Measurements from ENCODE around the gene KRT2.

DNA sequence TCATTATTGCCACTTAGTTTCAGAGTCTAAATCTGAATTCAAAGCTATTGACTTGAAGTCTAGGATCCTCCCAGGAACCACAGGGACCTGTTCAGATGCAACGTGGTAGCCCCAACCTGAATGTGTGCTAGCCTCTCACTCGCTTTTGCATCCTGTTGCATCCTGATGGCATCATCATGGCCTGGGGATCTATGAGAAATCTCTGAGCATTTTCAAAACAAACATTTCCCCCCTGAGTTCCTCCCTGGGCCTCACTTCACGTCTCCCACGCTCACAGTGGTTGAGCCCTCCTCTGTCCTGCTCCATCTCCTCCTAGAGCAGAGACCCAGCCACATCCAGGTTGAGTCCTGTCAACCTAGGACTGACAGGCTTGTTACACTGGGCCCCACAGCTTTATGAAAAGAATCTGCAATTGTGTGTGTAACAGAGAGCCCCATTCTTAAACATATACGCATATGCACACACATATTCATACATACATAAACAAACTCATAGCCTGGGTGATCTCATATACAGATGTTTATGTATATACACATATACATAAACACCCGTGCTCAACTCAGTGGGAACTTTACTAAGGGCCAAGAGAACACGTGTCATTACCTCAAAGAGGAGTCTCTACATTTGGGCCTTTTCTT lies 45.3 kb downstream of the KRT2 start:
- TF ChIP-seq, protein P1, sequence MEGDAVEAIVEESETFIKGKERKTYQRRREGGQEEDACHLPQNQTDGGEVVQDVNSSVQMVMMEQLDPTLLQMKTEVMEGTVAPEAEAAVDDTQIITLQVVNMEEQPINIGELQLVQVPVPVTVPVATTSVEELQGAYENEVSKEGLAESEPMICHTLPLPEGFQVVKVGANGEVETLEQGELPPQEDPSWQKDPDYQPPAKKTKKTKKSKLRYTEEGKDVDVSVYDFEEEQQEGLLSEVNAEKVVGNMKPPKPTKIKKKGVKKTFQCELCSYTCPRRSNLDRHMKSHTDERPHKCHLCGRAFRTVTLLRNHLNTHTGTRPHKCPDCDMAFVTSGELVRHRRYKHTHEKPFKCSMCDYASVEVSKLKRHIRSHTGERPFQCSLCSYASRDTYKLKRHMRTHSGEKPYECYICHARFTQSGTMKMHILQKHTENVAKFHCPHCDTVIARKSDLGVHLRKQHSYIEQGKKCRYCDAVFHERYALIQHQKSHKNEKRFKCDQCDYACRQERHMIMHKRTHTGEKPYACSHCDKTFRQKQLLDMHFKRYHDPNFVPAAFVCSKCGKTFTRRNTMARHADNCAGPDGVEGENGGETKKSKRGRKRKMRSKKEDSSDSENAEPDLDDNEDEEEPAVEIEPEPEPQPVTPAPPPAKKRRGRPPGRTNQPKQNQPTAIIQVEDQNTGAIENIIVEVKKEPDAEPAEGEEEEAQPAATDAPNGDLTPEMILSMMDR (IDR thresholded peaks at IDR 0.05), result no peak
- no peak for TF ChIP-seq EZH2 (IDR thresholded peaks at IDR 0.05; ENCODE audit: borderline replicate concordance, insufficient read depth, low read depth, low read length, poor library complexity, severe bottlenecking)

Data from B cell (primary cell).